Hematopoietic multipotent progenitor cell treated with erythropoietin and hydrocortisone succinate and interleukin-3 and kit ligand, for 8 days (in vitro differentiated cells): Measurements from ENCODE around the gene C3.
"Not testable (repeated sequence)": the region's sequence is repeated elsewhere in the genome, so short reads cannot be mapped to it uniquely, and the experiment has no call there.

Source experiments
- DNase-seq: peaks from one replicate; pipeline ENCODE4 v3.0.0-alpha.2; 2015

The C3 gene

DNA sequence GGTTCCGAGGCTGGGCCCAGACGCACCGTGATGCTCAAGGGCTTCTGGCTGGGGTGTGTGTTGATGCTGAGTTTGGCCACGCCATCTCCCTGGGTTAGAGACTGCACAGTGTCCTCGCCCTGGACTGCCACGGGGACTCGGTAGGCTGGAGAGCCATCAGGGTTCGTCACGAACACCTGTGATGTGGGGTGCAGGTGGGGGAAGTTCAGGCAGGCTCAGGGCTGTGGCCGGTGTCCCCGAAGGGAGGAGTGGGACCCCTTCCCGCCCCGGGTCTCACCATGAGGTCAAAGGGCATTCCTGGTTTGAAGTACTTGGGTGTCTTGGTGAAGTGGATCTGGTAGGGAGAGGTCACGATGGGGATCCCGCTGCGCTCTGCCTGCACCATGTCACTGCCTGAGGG, 8.2 kb downstream of the C3 start:
- DNase-seq = no peak

- no peak for DNase-seq
Observed at GRCh38 chr19:6711605-6712004, 8.8 kb downstream of the C3 start.

DNA sequence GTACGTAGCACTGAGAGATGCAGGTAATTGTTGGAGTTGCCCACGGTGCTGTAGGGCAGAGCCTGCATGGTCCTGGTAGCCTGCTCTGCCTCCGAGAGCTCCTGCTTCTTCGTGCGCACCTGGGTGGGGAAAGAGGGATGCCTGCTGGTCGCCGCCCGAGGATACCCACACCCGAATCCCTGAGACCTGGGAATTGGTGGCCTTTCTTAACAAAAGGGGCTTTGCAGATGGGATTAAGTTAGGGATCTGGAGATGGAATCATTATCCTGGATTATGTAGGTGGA, 9.4 kb downstream of the C3 start:
- DNase-seq = no peak

GRCh38 chr19:6710273-6711077, 10.0 kb downstream of the C3 start:
- DNase-seq = no peak

- DNase-seq = no peak
Observed at GRCh38 chr19:6709549-6709948, 10.9 kb downstream of the C3 start.

DNA sequence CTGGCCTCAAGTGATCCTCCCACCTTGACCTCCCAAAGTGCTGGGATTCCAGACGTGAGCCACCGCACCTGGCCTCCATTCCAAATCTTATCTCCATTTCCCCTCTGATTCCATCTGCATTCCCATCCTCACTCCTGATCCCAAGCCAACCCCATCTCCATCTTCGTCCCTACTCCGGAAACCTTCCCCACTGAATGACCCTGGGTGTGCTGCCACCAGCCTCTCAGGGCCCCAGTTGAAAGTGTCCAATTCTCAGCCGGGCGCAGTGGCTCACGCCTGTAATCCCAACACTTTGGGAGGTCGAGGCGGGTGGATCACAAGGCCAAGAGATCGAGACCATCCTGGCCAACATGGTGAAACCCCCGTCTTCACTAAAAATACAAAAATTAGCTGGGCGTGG, 11.5 kb downstream of the C3 start:
- not testable (repeated sequence) for DNase-seq

DNA sequence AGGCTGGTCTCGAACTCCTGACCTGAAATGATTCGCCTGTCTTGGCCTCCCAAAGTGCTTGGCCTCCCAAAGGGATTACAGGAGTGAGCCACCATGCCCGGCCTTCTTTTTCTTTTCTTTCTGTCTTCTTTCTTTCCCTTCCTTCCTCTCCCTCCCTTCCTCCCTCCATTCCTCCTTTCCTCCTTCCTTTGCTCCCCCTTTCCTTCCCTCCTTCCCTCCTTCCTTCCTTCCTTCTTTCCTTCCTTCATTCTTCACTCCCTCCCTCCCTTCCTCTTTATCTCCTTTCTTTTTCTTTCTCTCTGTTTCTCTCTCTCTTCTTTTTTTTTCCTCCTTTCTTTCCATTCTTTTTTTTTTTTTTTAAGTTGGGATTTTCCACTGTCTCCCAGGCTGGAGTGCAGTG, 12.1 kb downstream of the C3 start:
- DNase-seq = no peak

- DNase-seq = no peak
Observed at GRCh38 chr19:6707658-6708018, 12.8 kb downstream of the C3 start.

DNA sequence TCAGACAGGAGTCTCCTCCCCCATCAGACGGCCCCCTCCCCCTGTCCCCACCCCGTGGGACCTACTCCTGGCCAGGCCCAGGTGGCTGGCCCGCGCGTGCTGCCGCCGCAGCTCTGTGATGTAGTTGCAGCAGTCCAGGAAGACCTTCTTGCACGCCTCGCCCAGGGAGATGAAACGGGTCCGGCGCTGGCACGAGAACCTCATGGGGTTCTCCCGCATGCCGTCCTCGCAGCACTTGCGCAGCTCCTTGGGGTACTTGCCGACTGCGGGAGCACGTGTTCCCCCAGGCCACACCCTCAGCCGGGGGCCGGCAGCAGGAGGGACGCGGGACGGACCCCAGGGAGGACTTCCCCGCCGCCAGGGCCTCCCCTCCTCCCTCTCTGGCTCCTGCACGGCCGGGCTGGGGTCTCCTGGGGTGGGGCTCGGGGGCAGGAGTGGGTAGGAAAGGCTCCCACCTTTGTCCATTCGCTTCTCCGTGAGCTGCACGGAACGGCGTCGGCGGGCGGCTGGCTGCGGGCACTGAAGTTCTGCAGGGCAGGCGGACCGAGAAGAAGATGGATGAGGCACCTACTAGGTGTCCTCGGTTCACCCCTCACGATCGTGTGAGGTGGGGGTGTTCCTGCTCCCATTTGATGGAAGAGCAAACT, 13.3 kb downstream of the C3 start:
- no peak for DNase-seq

DNA sequence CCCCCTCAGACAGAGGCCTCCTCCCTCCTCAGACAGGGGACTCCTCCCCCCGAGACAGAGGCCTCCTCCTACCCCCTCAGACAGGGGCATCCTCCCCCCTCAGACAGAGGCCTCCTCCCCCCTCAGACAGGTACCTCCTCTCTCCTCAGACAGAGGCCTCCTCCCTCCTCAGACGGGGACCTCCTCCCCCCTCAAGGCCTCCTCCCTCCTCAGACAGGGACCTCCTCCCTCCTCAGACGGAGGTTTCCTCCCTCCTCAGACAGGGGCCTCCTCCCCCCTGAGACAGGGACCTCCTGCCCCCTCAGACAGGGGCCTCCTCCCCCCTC, 13.9 kb downstream of the C3 start:
- no peak for DNase-seq

GRCh38 chr19:6705931-6706632, 14.4 kb downstream of the C3 start:
- DNase-seq = no peak

- no peak for DNase-seq
Observed at GRCh38 chr19:6700586-6701316, 19.7 kb downstream of the C3 start.

GRCh38 chr19:6699935-6700334, 20.5 kb downstream of the C3 start:
- no peak for DNase-seq

DNA sequence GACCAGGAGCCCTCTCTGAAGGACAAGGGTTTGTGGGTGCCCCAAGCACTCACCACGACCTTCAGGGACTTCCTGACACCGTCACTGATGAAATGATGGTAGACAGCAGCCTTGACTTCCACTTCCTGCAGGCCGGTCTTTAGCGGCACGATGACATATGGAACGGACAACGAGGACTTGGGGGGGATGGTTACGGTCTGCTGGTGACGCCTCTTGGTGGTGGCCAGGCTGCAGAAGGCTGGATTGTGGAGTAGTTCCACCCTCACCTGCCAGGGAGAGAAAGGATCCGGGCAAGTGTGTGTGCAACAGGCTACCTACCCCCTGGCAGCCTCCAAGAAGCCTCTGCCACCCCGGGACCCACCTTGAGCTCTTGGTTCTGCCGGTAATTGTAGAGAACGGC, 23.2 kb downstream of the C3 start:
- DNase-seq = no peak

- no peak for DNase-seq
Observed at GRCh38 chr19:6696239-6696820, 24.1 kb downstream of the C3 start.

- DNase-seq = peak; percentile 29
Observed at GRCh38 chr19:6694147-6694815, 26.2 kb downstream of the C3 start.

GRCh38 chr19:6693681-6694080, 26.8 kb downstream of the C3 start:
- DNase-seq = peak; percentile 73

DNA sequence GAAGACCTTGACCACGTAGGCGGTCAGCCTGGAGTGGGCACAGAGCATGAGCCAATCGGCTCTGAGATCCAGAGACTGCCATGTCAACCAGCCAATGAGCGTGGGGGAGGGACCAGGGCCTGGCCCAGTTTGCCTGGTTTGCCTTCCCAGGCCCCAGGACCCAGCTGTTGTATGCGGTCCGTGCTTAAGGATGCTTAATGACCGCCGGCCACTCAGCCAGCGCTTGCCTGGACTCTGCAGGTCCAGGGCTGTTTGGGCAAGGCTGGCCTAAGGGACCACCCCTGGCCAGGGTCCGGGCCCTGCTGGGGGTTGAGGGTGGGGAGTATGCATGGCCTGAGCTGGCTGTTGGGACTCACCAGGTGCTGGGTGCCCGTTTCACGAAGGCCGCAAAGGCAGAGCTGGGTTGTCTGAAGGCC, 27.4 kb downstream of the C3 start:
- no peak for DNase-seq

DNA sequence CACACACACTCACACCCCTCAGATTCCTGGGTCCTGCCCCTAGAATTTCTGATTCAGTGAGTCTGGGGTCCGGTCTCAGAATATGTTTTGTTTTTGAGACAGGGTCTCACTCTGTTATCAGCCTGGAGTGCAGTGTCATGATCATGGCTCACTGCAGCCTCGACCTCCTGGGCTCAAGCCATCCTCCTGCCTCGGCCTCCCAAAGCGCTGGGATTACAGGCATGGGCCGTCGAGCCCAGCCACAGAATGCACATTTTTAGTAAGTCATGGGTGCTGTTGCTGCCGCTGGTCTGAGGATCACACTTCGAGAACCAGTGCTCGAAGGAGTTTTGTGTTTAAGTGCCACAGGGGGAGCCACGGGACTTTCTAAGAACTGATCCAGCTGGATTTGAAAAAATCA, 28.4 kb downstream of the C3 start:
- DNase-seq = no peak

DNA sequence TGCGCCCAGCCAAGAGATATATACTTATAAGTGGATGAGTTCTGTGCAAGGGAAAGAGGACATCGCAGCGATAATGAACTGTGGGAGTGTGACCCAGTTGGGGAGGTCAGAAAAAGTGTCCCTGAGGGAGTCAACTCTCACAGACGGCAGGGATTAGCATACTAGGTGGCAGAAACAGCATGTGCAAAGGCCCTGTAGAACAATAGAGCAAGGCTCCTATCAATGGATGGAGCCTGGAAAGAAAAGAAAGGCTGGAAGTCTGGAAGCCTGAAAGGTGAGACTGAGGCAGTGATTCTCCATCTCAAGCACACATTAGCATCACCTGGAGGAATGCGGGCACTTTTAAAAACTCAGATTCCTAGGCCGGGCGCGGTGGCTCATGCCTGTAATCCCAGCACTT, 29.1 kb downstream of the C3 start:
- DNase-seq = no peak

- DNase-seq = no peak
Observed at GRCh38 chr19:6690160-6690885, 30.1 kb downstream of the C3 start.

DNA sequence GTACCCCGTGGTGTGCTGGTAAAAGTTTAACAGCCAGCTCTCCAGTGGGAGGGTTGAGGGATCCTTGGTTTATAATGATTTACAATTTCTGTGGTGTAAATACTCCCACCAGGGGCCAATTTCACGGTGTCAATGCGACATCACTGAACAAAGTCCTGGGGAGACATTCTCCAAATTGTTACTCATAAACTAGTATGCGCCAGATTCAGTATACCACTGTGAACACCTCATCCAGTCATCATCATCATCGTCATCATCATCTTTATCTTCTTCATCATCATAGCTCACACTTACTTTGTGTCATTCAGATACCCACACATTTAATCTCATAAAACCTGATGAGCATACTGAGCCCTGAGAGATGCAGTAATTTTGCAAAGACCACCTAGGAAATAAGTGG, 33.3 kb downstream of the C3 start:
- DNase-seq = no peak
